Transverse colon (tissue), 4 donors: ENCODE results near the gene PLP2.

Experiments used
- POLR2A ChIP-seq: fragments of 450-650 bp; IDR thresholded peaks from one replicate; pipeline ENCODE4 v1.6.1; 2016; ENCODE audit warnings: antibody characterized with exemption, mild to moderate bottlenecking, moderate library complexity
- POLR2AphosphoS5 ChIP-seq, 3 donors: sonication (generic); formaldehyde crosslinking; IDR thresholded peaks; one replicate each; pipeline ENCODE4 v1.6.1; 2016; ENCODE audit warnings: antibody characterized with exemption in 3 of 3
- TF ChIP-seq, protein P1 (sequence below), 5 experiments: fragments of 200-600 bp in 3 of 5; fragments of 450-650 bp in 2 of 5; sonication (generic) in 3 of 5; IDR thresholded peaks; 1 replicate in 2 of 5; 2 replicates in 3 of 5; pipeline ENCODE4 v1.5.1; 2016 to 2017; ENCODE audit warnings: antibody characterized with exemption in 5 of 5, inconsistent platforms in 3 of 5, mild to moderate bottlenecking in 2 of 5, moderate library complexity in 1 of 5

DNA sequence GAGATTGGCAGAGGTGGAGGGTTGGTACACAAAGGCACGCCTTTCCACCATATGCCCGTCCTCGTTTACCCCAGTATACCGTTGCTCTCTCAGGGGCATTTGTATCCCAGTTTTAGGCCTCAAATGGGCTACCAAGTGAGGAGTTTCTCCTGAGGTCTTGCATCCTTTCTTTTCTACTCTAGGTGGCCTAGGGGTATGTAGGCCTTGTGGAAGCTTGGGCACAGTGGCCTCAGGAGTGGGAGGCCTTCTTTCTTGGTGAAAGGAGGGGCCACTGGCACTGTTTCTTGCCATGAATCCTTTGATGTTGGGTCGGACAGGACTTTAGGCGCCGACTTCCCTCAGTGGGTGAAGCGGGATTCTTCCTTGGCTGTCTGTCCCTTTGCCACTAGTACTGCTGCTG, 24.4 kb upstream of the PLP2 start:
- TF ChIP-seq POLR2A = no peak
- TF ChIP-seq, protein P1, sequence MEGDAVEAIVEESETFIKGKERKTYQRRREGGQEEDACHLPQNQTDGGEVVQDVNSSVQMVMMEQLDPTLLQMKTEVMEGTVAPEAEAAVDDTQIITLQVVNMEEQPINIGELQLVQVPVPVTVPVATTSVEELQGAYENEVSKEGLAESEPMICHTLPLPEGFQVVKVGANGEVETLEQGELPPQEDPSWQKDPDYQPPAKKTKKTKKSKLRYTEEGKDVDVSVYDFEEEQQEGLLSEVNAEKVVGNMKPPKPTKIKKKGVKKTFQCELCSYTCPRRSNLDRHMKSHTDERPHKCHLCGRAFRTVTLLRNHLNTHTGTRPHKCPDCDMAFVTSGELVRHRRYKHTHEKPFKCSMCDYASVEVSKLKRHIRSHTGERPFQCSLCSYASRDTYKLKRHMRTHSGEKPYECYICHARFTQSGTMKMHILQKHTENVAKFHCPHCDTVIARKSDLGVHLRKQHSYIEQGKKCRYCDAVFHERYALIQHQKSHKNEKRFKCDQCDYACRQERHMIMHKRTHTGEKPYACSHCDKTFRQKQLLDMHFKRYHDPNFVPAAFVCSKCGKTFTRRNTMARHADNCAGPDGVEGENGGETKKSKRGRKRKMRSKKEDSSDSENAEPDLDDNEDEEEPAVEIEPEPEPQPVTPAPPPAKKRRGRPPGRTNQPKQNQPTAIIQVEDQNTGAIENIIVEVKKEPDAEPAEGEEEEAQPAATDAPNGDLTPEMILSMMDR (IDR thresholded peaks at IDR 0.05) = no peak
- TF ChIP-seq POLR2AphosphoS5 (IDR thresholded peaks at IDR 0.05) = no peak
